Endothelial cell of umbilical vein (primary cell): ENCODE measurements around the gene SUGCT. TPM values are rescaled to one million over a fixed set of nuclear protein-coding genes. Genes with fewer than 3 reads are reported as not detected.

ENCODE experiments used
- BruUV-seq: library from RNA; stranded (reverse); fragments of 400-500 nt; replicated peaks from 2 replicates; lab custom pipeline; 2021; lab: Mats Ljungman, UMichigan
- CTCF ChIA-PET: fragments of 300-600, 350-600 bp; sonication (Branson Sonifier 250); formaldehyde crosslinking; loops from one replicate; lab custom pipeline; 2021; ENCODE audit warnings: antibody characterized with exemption, inconsistent platforms; lab: Charles Lee
- POLR2A ChIA-PET: fragments of 300-600, 350-600 bp; sonication (Branson Sonifier 250); formaldehyde crosslinking; loops from one replicate; lab custom pipeline; 2021; ENCODE audit warnings: antibody characterized with exemption, inconsistent platforms; lab: Charles Lee
- DNase-seq: peaks from one replicate; pipeline ENCODE4 v3.0.0-alpha.2; 2011; ENCODE audit warnings: low read depth, low spot score
- FAIRE-seq: peaks from 2 replicates; lab custom pipeline; 2011; peaks lifted over from hg19 to GRCh38; lab: Jason Lieb, UNC
- H2AFZ ChIP-seq: 2 replicates; pipeline ENCODE4 v1.6.0; 2012; ENCODE audit warnings: low read depth, low read length, control low read depth, inconsistent platforms
- H3K27ac ChIP-seq: 2 replicates; pipeline ENCODE4 v1.5.1; 2011; ENCODE audit warnings: low read depth, mild to moderate bottlenecking, control low read depth, low read length, moderate library complexity; ENCODE audit not compliant: insufficient read depth
- H3K27me3 ChIP-seq, 2 experiments: 2 replicates each; pipeline versions ENCODE4 v1.6.0 to v1.6.1; 2011; ENCODE audit warnings: low read length in 2 of 2, mixed read lengths in 1 of 2; ENCODE audit not compliant: control insufficient read depth in 2 of 2, insufficient read depth in 2 of 2
- H3K36me3 ChIP-seq, 2 experiments: 2 replicates in 1 of 2; 3 replicates in 1 of 2; pipeline ENCODE4 v1.5.1; 2011; ENCODE audit warnings: low read length in 2 of 2, mild to moderate bottlenecking in 1 of 2, moderate library complexity in 1 of 2; ENCODE audit not compliant: control insufficient read depth in 2 of 2, insufficient read depth in 2 of 2; ENCODE audit errors: extremely low read depth in 1 of 2
- H3K4me1 ChIP-seq: 3 replicates; pipeline ENCODE4 v1.5.1; 2011; ENCODE audit warnings: mild to moderate bottlenecking, low read length; ENCODE audit not compliant: control insufficient read depth, insufficient read depth; ENCODE audit errors: extremely low read depth
- H3K4me2 ChIP-seq: 2 replicates; pipeline ENCODE4 v1.6.1; 2011; ENCODE audit warnings: low read length, control low read depth, mixed read lengths; ENCODE audit not compliant: insufficient read depth
- H3K4me3 ChIP-seq, 3 experiments: fragments of 200-600 bp in 1 of 3; sonication (generic), shearing (Covaris generic) in 1 of 3; replicated peaks in 1 of 3; 2 replicates each; pipeline ENCODE4 v1.5.1; 2011 to 2016; ENCODE audit warnings: control low read depth in 3 of 3, low read length in 3 of 3, mild to moderate bottlenecking in 2 of 3, inconsistent platforms in 1 of 3, low read depth in 1 of 3, moderate library complexity in 1 of 3; ENCODE audit not compliant: insufficient read depth in 1 of 3
- H3K79me2 ChIP-seq: 2 replicates; pipeline ENCODE4 v1.6.0; 2012; ENCODE audit warnings: low read length, inconsistent platforms; ENCODE audit not compliant: control insufficient read depth, insufficient read depth
- H3K9ac ChIP-seq: replicated peaks from 2 replicates; pipeline ENCODE3; 2011; ENCODE audit warnings: low read length, control low read depth; ENCODE audit not compliant: insufficient read depth; ENCODE audit errors: extremely low read depth
- H3K9me1 ChIP-seq: replicated peaks from 3 replicates; pipeline ENCODE4 v1.6.0; 2011; ENCODE audit warnings: mild to moderate bottlenecking, low read length; ENCODE audit not compliant: control insufficient read depth, insufficient read depth; ENCODE audit errors: extremely low read depth
- H3K9me3 ChIP-seq: replicated peaks from 2 replicates; pipeline ENCODE4 v1.5.1; 2012; ENCODE audit warnings: low read length, inconsistent platforms; ENCODE audit not compliant: control insufficient read depth, insufficient read depth
- H4K20me1 ChIP-seq: replicated peaks from 2 replicates; pipeline ENCODE3; 2011; ENCODE audit warnings: mild to moderate bottlenecking, low read length; ENCODE audit not compliant: control insufficient read depth, insufficient read depth; ENCODE audit errors: extremely low read depth
- CTCF ChIP-seq, 2 donors: IDR thresholded peaks; 1 replicate in 1 of 2; 2 replicates in 1 of 2; pipeline ENCODE4 v1.5.1; 2011; ENCODE audit warnings: low read length in 2 of 2, mild to moderate bottlenecking in 2 of 2, moderate library complexity in 2 of 2, control low read depth in 1 of 2, inconsistent platforms in 1 of 2, low read depth in 1 of 2; ENCODE audit not compliant: insufficient read depth in 1 of 2; ENCODE audit errors: extremely low read depth in 1 of 2
- EZH2 ChIP-seq: IDR thresholded peaks from 2 replicates; pipeline ENCODE4 v1.6.1; 2012; ENCODE audit warnings: borderline replicate concordance, low read depth, mild to moderate bottlenecking, moderate library complexity, low read length, inconsistent platforms; ENCODE audit not compliant: severe bottlenecking
- FOS ChIP-seq: IDR thresholded peaks from 2 replicates; pipeline ENCODE4 v1.6.1; 2011; ENCODE audit warnings: mild to moderate bottlenecking, low read length, moderate library complexity, borderline replicate concordance; ENCODE audit not compliant: insufficient read depth
- GATA2 ChIP-seq: IDR thresholded peaks from 2 replicates; pipeline ENCODE4 v1.7.0; 2011; ENCODE audit warnings: low read depth, mild to moderate bottlenecking, moderate library complexity, mixed read lengths, low read length; ENCODE audit not compliant: insufficient read length, insufficient read depth
- JUN ChIP-seq: IDR thresholded peaks from 2 replicates; pipeline ENCODE4 v1.6.1; 2011; ENCODE audit warnings: borderline replicate concordance, low read depth; ENCODE audit not compliant: insufficient read length, insufficient read depth
- MAX ChIP-seq: IDR thresholded peaks from 2 replicates; pipeline ENCODE4 v1.6.1; 2011; ENCODE audit not compliant: insufficient read depth, insufficient read length
- MYC ChIP-seq: IDR thresholded peaks from one replicate; pipeline ENCODE4 v1.6.1; 2011; ENCODE audit warnings: mild to moderate bottlenecking, low read depth, low read length
- POLR2A ChIP-seq: IDR thresholded peaks from 2 replicates; pipeline ENCODE4 v1.6.1; 2012; ENCODE audit warnings: low read depth, mild to moderate bottlenecking, control low read depth, low read length
- POLR2AphosphoS5 ChIP-seq: IDR thresholded peaks from 2 replicates; pipeline ENCODE4 v1.6.1; 2012; ENCODE audit warnings: low read depth, mild to moderate bottlenecking, control low read depth, low read length, moderate library complexity; ENCODE audit not compliant: insufficient read depth
- dilution Hi-C: fragments of 300-500 bp; cut with MboI; formaldehyde crosslinking; loops from one replicate; pipeline ENCODE4 v1.15.0; 2019; ENCODE audit warnings: low sequenced_read_pairs; ENCODE audit not compliant: extremely low pct_ligation_motif_present
- intact Hi-C: fragments of 100-400 bp; cut with micrococcal nuclease; formaldehyde crosslinking; loops from one replicate; pipeline ENCODE4 v1.10.0; 2022
- polyA plus RNA-seq, 4 experiments: library from polyadenylated mRNA; depleted of rRNA in 3 of 4; stranded (reverse) in 3 of 4; unstranded in 1 of 4; fragments of >200 nt; gene quantifications; 2 replicates each; pipeline versions ENCODE4 v1.2.1 to v1.2.3, GENCODE V29; 2011 to 2012; ENCODE audit warnings: missing spikeins in 1 of 4
- total RNA-seq: library from RNA; stranded (reverse); gene quantifications from 2 replicates; pipeline ENCODE4 v1.2.3, GENCODE V29; 2021

SUGCT gene
- total and polyA plus RNA-seq, 2 donors (not counting 3 experiments of a cell fraction or from before 2014, with no cell fraction given): 1.2 to 1.4 TPM

DNA sequence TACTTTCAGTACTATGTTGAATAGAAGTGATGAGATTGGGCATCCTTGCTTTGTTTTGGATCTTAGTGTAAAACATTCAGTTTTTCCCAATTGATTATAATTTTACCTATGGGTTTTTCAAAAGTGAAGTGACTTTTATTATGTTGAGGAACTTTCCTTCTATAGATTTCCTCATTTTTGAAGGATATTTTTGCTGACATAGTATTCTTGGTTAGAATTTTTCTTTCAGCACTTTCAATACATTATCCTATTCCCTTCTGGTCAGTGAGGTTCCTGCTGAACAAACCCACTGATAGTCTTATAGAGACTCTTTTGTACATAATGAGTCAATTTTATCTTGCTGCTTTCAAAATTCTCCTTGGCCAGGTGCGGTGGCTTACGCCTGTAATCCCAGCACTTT is 297.2 kb downstream of the SUGCT start:
- DNase-seq (no peak), FAIRE-seq (no peak)
- ChIA-PET POLR2A (no interaction called here), CTCF (no interaction called here)
- intact Hi-C loops: no loop called here
- Histone ChIP-seq H3K36me3 (no peaks in the 10 kb centered on the region), H3K9me1 (no peaks in the 10 kb centered on the region), H3K4me2 (no peak overlapping the region), H3K27ac (no peak overlapping the region), H3K9me3 (no peaks in the 10 kb centered on the region), H3K4me3 (no peak overlapping the region), H4K20me1 (no peaks in the 10 kb centered on the region), H2AFZ (no peak overlapping the region), H3K27me3 (no peaks in the 10 kb centered on the region), H3K9ac (no peak overlapping the region), H3K79me2 (no peaks in the 10 kb centered on the region), H3K4me1 (peaks cover 4% of the 10 kb centered on the region)
- no TSS peak for BruUV-seq
- dilution Hi-C loops: no loop called here
- no peak for TF ChIP-seq EZH2
- no peak for TF ChIP-seq MYC
- TF ChIP-seq POLR2A: no peak
- TF ChIP-seq GATA2: no peak
- TF ChIP-seq CTCF (IDR thresholded peaks at IDR 0.05; ENCODE audit: extremely low read depth in 1 of 2, insufficient read depth in 1 of 2, low read depth in 1 of 2, low read length in 2 of 2): no peak
- no peak for TF ChIP-seq MAX
- TF ChIP-seq JUN: no peak
- no peak for TF ChIP-seq FOS
- no peak for TF ChIP-seq POLR2AphosphoS5
